ENCODE data around the gene MSH5. TPM values are rescaled to one million over a fixed set of nuclear protein-coding genes. Genes with fewer than 3 reads are reported as not detected.

The MSH5 gene
- total and polyA plus RNA-seq, 9 of the 15 experiments (the other 6 are each of a cell fraction or from before 2014, with no cell fraction given) = 12.5 to 104 (median 46.6) TPM

DNA sequence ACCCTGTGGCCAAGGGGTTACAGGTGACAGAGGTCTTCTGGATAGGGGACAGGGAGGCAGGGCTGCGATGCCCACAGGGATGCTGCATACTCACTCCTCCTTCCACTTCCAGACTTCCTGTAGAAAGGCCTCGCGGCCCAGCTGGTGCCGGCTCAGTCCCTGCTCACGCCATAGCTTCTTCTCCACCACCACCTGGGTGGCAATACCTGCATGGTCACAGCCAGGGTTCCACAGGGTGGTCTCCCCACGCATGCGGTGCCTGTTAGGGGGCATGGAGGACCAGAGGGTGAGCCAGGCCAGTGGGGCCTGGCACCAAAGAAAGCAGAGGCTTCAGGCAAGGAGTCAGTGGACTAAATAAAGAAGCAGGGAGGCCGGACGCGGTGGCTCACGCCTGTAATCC, 45.7 kb downstream of the MSH5 start (continued):
- TF ChIP-seq STAT5A (IDR thresholded peaks at IDR 0.05; ENCODE audit: borderline replicate concordance, low read length) (no peak), ZNF76 (CRISPR knock-in tag; IDR thresholded peaks at IDR 0.05; ENCODE audit: borderline replicate concordance) (no peak), NR4A1 (CRISPR knock-in tag; IDR thresholded peaks at IDR 0.05) (0 out of 2 replicates have a peak, but pooled peaks have one; percentile 16), NR4A1 (tag; IDR thresholded peaks at IDR 0.05) (no peak), ZNF212 (CRISPR knock-in tag; IDR thresholded peaks at IDR 0.05) (no peak), POLR2G (IDR thresholded peaks at IDR 0.05; ENCODE audit: low read depth, low read length) (peak; percentile 48; the same call in 1 of the 2 replicates), SMAD4 (CRISPR knock-in tag; conservative IDR thresholded peaks at IDR 0.05) (no peak), CEBPZ (IDR thresholded peaks at IDR 0.05; ENCODE audit: borderline replicate concordance, low read depth, low read length) (no peak), DMBX1 (CRISPR knock-in tag; IDR thresholded peaks at IDR 0.05; ENCODE audit: borderline replicate concordance) (no peak), ESRRA (IDR thresholded peaks at IDR 0.05; ENCODE audit: borderline replicate concordance, low read depth) (no peak)
- TF ChIP-seq, protein P1, sequence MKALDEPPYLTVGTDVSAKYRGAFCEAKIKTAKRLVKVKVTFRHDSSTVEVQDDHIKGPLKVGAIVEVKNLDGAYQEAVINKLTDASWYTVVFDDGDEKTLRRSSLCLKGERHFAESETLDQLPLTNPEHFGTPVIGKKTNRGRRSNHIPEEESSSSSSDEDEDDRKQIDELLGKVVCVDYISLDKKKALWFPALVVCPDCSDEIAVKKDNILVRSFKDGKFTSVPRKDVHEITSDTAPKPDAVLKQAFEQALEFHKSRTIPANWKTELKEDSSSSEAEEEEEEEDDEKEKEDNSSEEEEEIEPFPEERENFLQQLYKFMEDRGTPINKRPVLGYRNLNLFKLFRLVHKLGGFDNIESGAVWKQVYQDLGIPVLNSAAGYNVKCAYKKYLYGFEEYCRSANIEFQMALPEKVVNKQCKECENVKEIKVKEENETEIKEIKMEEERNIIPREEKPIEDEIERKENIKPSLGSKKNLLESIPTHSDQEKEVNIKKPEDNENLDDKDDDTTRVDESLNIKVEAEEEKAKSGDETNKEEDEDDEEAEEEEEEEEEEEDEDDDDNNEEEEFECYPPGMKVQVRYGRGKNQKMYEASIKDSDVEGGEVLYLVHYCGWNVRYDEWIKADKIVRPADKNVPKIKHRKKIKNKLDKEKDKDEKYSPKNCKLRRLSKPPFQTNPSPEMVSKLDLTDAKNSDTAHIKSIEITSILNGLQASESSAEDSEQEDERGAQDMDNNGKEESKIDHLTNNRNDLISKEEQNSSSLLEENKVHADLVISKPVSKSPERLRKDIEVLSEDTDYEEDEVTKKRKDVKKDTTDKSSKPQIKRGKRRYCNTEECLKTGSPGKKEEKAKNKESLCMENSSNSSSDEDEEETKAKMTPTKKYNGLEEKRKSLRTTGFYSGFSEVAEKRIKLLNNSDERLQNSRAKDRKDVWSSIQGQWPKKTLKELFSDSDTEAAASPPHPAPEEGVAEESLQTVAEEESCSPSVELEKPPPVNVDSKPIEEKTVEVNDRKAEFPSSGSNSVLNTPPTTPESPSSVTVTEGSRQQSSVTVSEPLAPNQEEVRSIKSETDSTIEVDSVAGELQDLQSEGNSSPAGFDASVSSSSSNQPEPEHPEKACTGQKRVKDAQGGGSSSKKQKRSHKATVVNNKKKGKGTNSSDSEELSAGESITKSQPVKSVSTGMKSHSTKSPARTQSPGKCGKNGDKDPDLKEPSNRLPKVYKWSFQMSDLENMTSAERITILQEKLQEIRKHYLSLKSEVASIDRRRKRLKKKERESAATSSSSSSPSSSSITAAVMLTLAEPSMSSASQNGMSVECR (CRISPR knock-in tag; IDR thresholded peaks at IDR 0.05) = no peak
- TF ChIP-seq, protein P2, sequence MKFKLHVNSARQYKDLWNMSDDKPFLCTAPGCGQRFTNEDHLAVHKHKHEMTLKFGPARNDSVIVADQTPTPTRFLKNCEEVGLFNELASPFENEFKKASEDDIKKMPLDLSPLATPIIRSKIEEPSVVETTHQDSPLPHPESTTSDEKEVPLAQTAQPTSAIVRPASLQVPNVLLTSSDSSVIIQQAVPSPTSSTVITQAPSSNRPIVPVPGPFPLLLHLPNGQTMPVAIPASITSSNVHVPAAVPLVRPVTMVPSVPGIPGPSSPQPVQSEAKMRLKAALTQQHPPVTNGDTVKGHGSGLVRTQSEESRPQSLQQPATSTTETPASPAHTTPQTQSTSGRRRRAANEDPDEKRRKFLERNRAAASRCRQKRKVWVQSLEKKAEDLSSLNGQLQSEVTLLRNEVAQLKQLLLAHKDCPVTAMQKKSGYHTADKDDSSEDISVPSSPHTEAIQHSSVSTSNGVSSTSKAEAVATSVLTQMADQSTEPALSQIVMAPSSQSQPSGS (CRISPR knock-in tag; IDR thresholded peaks at IDR 0.05) = no peak
- TF ChIP-seq, protein P3, sequence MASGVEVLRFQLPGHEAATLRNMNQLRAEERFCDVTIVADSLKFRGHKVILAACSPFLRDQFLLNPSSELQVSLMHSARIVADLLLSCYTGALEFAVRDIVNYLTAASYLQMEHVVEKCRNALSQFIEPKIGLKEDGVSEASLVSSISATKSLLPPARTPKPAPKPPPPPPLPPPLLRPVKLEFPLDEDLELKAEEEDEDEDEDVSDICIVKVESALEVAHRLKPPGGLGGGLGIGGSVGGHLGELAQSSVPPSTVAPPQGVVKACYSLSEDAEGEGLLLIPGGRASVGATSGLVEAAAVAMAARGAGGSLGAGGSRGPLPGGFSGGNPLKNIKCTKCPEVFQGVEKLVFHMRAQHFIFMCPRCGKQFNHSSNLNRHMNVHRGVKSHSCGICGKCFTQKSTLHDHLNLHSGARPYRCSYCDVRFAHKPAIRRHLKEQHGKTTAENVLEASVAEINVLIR (CRISPR knock-in tag; IDR thresholded peaks at IDR 0.05) = no peak
